22Rv1 (cell line): Measurements from ENCODE around the gene CREBL2.

Experiments
- ZFX ChIP-seq: fragments of 450-650 bp; IDR thresholded peaks from 2 replicates; pipeline ENCODE4 v1.6.1; 2017; ENCODE audit warnings: antibody characterized with exemption, borderline replicate concordance
- TF ChIP-seq, protein P1 (sequence below): fragments of 450-650 bp; IDR thresholded peaks from 2 replicates; pipeline ENCODE4 v1.5.1; 2017; ENCODE audit warnings: mild to moderate bottlenecking

DNA sequence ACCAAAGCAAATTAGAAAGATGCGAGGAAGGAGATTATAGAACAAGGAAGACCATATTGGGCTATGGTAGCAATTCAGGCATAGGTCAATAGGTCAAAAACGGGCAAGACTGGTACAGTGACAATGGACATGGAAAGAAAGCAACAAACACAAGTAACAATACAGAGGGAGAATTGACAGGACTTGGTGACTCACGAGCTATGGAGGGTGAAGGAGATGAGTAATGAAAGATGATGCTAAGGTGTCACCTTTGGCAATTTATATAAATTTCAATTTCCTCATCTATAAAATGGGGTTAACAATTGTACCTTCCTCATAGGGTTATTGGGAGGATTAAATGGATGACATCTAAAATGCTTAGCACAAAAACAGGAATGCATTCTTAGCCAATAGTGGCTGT is 33.9 kb upstream of the CREBL2 start:
- TF ChIP-seq, protein P1, sequence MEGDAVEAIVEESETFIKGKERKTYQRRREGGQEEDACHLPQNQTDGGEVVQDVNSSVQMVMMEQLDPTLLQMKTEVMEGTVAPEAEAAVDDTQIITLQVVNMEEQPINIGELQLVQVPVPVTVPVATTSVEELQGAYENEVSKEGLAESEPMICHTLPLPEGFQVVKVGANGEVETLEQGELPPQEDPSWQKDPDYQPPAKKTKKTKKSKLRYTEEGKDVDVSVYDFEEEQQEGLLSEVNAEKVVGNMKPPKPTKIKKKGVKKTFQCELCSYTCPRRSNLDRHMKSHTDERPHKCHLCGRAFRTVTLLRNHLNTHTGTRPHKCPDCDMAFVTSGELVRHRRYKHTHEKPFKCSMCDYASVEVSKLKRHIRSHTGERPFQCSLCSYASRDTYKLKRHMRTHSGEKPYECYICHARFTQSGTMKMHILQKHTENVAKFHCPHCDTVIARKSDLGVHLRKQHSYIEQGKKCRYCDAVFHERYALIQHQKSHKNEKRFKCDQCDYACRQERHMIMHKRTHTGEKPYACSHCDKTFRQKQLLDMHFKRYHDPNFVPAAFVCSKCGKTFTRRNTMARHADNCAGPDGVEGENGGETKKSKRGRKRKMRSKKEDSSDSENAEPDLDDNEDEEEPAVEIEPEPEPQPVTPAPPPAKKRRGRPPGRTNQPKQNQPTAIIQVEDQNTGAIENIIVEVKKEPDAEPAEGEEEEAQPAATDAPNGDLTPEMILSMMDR: no peak
- TF ChIP-seq ZFX: no peak
